IMR-90 (cell line): ENCODE measurements around the gene FAM168A.
"Not testable (repeated sequence)": the region's sequence is repeated elsewhere in the genome, so short reads cannot be mapped to it uniquely, and the experiment has no call there.

Experiments
- BHLHE40 ChIP-seq: fragments of 150-350 bp; IDR thresholded peaks from 2 replicates; pipeline ENCODE4 v1.6.1; 2016; ENCODE audit warnings: mild to moderate bottlenecking, low read depth, low read length
- CEBPB ChIP-seq: IDR thresholded peaks from 2 replicates; pipeline ENCODE4 v1.6.1; 2012; ENCODE audit warnings: low read depth, low read length, improper control_type of control experiment
- FOS ChIP-seq: fragments of 150-350 bp; IDR thresholded peaks from 2 replicates; pipeline ENCODE4 v1.6.1; 2016; ENCODE audit warnings: low read depth, low read length
- MAFK ChIP-seq: IDR thresholded peaks from 2 replicates; pipeline ENCODE4 v1.6.1; 2012; ENCODE audit warnings: low read depth, low read length, improper control_type of control experiment
- MAZ ChIP-seq: IDR thresholded peaks from 2 replicates; pipeline ENCODE4 v1.6.1; 2012; ENCODE audit warnings: low read depth, mild to moderate bottlenecking, low read length, improper control_type of control experiment, moderate library complexity, borderline replicate concordance
- MXI1 ChIP-seq: IDR thresholded peaks from 2 replicates; pipeline ENCODE4 v1.6.1; 2012; ENCODE audit warnings: low read depth, mild to moderate bottlenecking, low read length, moderate library complexity, borderline replicate concordance
- POLR2A ChIP-seq: IDR thresholded peaks from 2 replicates; pipeline ENCODE4 v1.6.1; 2012; ENCODE audit warnings: mild to moderate bottlenecking, low read depth, low read length
- RAD21 ChIP-seq: IDR thresholded peaks from 2 replicates; pipeline ENCODE4 v1.6.1; 2012; ENCODE audit warnings: low read length, improper control_type of control experiment
- RCOR1 ChIP-seq: IDR thresholded peaks from 2 replicates; pipeline ENCODE4 v1.6.1; 2012; ENCODE audit warnings: mild to moderate bottlenecking, low read length, improper control_type of control experiment; ENCODE audit not compliant: insufficient replicate concordance
- RFX5 ChIP-seq: IDR thresholded peaks from 2 replicates; pipeline ENCODE4 v1.8.0; 2012; ENCODE audit warnings: low read depth, mild to moderate bottlenecking, low read length, moderate library complexity
- SMC3 ChIP-seq: fragments of 150-350 bp; IDR thresholded peaks from 2 replicates; pipeline ENCODE4 v1.6.1; 2016; ENCODE audit warnings: low read depth, mild to moderate bottlenecking, antibody characterized with exemption, low read length, moderate library complexity
- TF ChIP-seq, protein P1 (sequence below): conservative IDR thresholded peaks from 2 replicates; pipeline ENCODE4 v1.5.1; 2012; ENCODE audit warnings: mild to moderate bottlenecking, low read depth, low read length, improper control_type of control experiment
- TF ChIP-seq, protein P2 (sequence below): fragments of 150-350 bp; IDR thresholded peaks from 2 replicates; pipeline ENCODE4 v1.6.1; 2017; ENCODE audit warnings: mild to moderate bottlenecking, antibody characterized with exemption, low read length, low read depth

DNA sequence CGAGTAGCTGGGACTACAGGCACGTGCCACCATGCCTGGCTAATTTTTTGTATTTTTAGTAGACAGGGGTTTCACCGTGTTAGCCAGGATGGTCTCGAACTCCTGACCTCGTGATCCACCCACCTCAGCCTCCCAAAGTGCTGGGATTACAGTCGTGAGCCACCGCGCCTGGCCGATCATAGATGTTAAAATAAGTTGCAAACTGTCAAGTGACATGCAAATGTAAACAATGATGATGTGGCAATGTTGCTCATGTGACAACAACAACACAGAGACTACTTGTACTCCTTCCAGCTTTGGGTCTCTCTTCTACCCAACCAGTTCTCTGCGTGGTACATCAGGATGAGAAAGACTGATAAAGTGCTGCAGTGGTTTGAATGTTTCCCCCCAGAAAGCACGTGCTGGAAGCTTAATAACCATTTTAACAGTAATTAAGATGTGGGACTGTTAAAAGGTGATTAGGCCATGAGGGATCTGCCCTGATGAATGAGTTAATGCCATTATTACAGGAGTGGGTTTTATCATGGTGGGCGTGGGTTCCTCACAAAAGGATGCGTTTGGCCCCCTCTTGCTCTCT, 127.8 kb downstream of the FAM168A start:
- TF ChIP-seq, protein P1, sequence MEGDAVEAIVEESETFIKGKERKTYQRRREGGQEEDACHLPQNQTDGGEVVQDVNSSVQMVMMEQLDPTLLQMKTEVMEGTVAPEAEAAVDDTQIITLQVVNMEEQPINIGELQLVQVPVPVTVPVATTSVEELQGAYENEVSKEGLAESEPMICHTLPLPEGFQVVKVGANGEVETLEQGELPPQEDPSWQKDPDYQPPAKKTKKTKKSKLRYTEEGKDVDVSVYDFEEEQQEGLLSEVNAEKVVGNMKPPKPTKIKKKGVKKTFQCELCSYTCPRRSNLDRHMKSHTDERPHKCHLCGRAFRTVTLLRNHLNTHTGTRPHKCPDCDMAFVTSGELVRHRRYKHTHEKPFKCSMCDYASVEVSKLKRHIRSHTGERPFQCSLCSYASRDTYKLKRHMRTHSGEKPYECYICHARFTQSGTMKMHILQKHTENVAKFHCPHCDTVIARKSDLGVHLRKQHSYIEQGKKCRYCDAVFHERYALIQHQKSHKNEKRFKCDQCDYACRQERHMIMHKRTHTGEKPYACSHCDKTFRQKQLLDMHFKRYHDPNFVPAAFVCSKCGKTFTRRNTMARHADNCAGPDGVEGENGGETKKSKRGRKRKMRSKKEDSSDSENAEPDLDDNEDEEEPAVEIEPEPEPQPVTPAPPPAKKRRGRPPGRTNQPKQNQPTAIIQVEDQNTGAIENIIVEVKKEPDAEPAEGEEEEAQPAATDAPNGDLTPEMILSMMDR: not testable (repeated sequence)
- not testable (repeated sequence) for TF ChIP-seq POLR2A, SMC3, MAFK, MXI1, CEBPB, RAD21, FOS, RCOR1, MAZ, RFX5, BHLHE40
- TF ChIP-seq, protein P2, sequence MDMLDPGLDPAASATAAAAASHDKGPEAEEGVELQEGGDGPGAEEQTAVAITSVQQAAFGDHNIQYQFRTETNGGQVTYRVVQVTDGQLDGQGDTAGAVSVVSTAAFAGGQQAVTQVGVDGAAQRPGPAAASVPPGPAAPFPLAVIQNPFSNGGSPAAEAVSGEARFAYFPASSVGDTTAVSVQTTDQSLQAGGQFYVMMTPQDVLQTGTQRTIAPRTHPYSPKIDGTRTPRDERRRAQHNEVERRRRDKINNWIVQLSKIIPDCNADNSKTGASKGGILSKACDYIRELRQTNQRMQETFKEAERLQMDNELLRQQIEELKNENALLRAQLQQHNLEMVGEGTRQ: not testable (repeated sequence)
